Astrocyte (in vitro differentiated cells and primary cell): ENCODE data around the gene DUSP15.

Experiments
- EZH2 ChIP-seq: IDR thresholded peaks from 2 replicates; pipeline ENCODE4 v1.6.1; 2012; ENCODE audit warnings: mild to moderate bottlenecking, low read length, inconsistent platforms; ENCODE audit not compliant: insufficient read depth
- TF ChIP-seq, protein P1 (sequence below): IDR thresholded peaks from 2 replicates; pipeline ENCODE4 v1.5.1; 2011; ENCODE audit warnings: low read depth, mild to moderate bottlenecking, inconsistent platforms, low read length, moderate library complexity; ENCODE audit not compliant: insufficient read depth

DNA sequence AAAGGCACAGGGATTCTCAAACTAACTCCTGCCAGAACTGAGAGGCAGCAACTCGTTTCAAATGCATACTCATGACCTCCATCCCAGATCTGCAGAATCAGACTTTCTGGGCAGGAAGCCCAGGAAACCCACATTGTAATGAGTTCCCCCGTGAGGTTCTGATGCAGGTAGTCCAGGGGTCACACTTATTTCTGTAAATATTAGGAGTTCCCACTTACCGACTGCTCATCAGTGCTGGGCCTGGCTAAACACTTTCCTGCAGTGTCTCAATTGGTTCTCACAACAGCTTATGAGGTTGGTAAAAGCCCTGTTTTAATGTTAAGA, 11.6 kb downstream of the DUSP15 start:
- TF ChIP-seq, protein P1, sequence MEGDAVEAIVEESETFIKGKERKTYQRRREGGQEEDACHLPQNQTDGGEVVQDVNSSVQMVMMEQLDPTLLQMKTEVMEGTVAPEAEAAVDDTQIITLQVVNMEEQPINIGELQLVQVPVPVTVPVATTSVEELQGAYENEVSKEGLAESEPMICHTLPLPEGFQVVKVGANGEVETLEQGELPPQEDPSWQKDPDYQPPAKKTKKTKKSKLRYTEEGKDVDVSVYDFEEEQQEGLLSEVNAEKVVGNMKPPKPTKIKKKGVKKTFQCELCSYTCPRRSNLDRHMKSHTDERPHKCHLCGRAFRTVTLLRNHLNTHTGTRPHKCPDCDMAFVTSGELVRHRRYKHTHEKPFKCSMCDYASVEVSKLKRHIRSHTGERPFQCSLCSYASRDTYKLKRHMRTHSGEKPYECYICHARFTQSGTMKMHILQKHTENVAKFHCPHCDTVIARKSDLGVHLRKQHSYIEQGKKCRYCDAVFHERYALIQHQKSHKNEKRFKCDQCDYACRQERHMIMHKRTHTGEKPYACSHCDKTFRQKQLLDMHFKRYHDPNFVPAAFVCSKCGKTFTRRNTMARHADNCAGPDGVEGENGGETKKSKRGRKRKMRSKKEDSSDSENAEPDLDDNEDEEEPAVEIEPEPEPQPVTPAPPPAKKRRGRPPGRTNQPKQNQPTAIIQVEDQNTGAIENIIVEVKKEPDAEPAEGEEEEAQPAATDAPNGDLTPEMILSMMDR: no peak
- TF ChIP-seq EZH2: no peak
